HG02870 (cell line): ENCODE results near the gene CHAT.
"Not testable (repeated sequence)": the region's sequence is repeated elsewhere in the genome, so short reads cannot be mapped to it uniquely, and the experiment has no call there.

Experiments
- ATAC-seq: cut with Tn5 transposase; IDR thresholded peaks from one replicate; pipeline ENCODE4 v1.9.1; 2021; ENCODE audit warnings: mild to moderate bottlenecking, moderate library complexity; ENCODE audit not compliant: unreplicated experiment

The CHAT gene

DNA sequence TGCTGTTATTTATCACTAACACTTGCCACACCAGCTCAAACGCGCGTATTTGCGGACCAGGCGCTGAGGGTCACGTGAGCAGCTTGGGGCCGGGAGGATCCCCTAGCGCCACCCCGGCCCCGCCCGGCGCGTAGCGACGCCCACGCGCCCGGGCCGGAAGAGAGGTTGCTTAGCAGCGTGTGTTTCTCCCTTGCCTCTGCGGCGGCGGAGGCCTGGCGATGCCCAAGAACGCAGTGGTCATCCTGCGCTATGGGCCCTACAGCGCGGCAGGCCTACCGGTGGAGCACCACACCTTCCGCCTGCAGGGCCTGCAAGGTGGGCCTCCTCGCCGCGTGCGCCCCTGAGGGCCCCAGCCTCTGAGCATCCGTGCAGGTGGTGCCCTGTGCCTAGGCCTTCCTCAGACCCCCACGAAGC is 65.7 kb downstream of the CHAT start, which contains the start of gene C10orf53:
C10orf53 (plus strand) TSS at position 172 of the 414 bp plus-strand sequence; CDS start at position 219, 47 bp downstream.
- ATAC-seq: no peak

- ATAC-seq: not testable (repeated sequence)
These were observed 68.6 kb downstream of the CHAT start for GRCh38 chr10:49682449-49682848.

GRCh38 chr10:49682879-49683278 is 69.0 kb downstream of the CHAT start:
- no peak for ATAC-seq

DNA sequence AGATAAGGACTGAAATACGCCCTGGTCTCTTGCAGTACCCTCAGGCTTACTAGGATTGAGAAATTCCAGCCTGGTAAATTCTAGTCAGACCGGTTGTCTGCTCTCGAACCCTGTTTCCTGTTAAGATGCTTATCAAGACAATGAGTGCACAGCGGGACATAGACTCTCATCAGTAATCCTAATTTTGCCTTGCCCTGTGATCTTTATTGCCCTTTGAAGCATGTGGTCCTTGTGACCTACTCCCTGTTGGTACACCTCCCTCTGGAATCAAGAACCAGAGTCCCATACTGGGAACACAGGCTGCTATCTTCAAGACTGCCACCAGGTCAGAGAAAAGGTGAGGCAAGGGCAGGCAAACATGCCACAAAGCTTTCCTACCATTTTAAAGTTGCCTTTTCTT is 72.8 kb downstream of the CHAT start:
- ATAC-seq: no peak

- ATAC-seq: no peak
These were observed 74.5 kb downstream of the CHAT start for GRCh38 chr10:49688261-49688846.

DNA sequence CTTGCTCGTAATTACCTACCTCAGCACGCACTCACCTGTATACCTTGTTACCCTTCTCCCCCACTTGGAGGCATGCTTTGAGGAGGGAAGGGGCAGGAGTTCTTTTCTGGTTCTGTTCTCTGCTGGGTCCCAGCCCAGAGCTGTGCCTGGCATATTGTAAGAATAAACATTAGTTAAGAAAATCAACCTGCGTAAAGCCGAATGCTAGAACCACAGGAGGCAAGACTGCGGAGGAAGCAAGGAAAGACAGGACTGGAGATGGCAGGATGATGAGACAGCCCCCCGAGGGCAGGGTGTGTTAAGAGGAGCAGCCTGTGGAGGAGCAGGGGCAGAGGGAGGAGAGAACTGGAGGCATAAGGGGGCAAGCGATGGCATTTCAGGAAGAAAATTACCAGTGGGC is 75.1 kb downstream of the CHAT start:
- no peak for ATAC-seq

DNA sequence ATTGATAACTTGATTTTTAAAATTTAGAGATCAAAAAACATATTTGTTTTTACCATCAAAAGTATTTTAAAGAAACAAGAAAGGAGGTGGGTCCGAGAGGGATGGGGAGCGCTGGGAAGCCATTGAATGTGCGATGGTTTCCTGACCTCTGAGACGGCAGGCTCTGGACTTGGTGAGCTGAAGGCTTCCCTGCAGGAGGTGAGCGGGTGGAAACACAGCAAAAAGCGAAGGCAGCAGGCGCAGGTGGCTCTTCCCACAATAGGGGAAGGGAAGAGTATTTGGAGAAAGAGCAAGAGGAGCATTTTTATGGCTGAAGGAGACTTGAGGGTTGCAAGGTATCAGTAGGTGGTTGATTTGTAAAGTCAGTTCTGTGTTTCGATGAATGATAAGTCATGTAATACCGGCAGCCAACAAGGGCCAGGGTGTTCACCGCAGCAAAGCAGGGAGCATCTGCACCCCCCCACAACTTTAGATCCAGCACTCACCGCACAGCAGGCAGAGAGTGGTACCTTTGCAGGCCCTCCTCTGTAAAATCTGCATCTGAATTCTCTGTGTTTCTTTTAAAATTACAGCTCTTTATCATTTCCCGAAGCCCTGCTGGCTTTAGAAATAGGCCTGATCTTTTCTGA is 76.2 kb downstream of the CHAT start:
- ATAC-seq: no peak

DNA sequence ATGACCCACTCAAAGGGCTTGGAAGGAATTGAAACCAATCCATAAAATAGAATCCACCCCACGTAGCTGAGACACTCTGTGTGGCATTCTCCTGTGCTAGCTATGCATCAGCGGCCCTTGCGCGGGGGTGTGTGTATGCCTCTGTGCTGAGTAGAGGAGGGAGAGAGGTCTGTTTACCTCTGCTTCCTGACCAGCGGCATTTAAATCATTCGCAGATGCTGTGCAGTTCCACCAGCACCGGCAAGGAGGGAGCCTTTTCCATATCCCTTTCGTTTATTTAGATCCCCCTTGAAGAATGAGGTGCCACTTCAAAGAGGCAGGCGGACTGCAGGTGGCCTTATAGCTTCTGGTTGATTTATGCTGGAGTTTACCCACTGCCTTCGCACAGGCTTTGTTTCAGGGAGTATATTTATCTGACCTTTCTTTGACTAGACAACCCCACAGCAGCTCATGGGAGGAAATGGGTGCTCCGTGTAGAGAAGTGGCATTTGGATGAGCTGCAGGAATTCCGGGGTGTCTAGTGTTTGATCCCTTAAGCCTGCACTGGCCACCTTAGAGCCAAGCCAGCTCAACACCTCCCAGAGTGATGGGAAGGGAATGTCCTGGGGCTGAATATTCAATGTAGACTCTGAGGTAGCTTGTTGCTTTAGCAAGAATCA is 77.0 kb downstream of the CHAT start:
- ATAC-seq: no peak

GRCh38 chr10:49691588-49691987 is 77.8 kb downstream of the CHAT start:
- no peak for ATAC-seq

- no peak for ATAC-seq
These were observed 80.6 kb downstream of the CHAT start for GRCh38 chr10:49694466-49694865.

- no peak for ATAC-seq
These were observed 82.5 kb downstream of the CHAT start for GRCh38 chr10:49696311-49696710.

DNA sequence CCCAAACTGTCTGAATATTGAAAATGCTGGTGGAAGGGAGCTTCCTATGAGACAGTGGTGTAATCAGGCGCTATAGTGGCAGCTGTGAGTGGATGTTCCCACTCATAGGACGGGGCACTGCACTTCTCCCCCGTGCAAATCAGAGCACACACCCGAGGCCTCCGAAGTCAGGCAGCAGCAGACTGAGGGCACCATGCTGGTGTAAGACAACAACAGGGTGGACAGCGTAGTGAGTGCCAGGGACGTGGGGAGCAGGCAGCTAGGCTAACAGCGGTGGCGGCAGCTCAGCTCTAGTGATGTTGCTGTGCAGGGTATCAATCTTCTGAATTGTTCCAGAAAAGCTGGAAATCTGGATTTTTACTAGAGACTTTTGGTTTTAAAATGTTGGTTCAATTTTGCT is 84.8 kb downstream of the CHAT start:
- no peak for ATAC-seq

- no peak for ATAC-seq
These were observed 86.4 kb downstream of the CHAT start for GRCh38 chr10:49700211-49700610.

DNA sequence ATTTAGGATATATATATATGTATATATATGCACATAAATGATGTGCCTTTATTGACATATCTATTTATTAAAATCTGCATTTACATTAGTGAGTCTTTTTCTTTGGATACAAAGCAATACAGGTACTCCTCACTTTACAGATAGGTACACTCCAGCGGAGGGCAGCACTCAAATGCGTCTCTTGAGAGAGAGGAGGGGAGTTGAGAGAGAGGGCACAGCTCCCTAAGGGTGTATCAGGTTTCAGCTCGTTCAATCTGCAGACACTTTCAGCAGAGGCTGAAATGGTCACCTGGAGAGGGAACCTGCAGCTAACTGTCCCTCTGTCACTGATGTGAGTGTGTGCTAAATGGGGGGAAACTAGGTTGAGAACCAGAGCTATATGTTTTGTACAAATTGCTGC is 87.2 kb downstream of the CHAT start:
- ATAC-seq: no peak

DNA sequence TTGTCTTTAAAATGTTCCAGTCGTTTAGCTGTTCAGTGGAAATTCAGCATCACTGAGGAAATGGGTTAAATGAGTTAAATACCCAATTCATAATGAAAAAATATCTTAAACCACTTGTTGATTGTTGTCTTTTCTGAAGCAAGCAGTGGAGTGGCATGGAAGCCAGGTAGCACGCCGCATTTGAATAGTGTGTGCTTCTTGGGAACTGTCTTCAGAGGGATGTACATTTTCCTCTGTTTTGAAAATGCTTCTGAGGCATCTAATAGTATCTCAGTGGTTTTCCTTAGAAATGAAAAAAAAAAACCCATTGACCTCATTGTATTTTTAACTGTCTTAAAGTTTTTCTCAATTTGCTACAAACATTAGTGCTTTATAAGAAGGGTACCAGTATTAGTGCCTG is 93.7 kb downstream of the CHAT start:
- no peak for ATAC-seq

GRCh38 chr10:49709934-49710333 is 96.1 kb downstream of the CHAT start:
- ATAC-seq: no peak

- no peak for ATAC-seq
These were observed 97.1 kb downstream of the CHAT start for GRCh38 chr10:49710966-49711365.

DNA sequence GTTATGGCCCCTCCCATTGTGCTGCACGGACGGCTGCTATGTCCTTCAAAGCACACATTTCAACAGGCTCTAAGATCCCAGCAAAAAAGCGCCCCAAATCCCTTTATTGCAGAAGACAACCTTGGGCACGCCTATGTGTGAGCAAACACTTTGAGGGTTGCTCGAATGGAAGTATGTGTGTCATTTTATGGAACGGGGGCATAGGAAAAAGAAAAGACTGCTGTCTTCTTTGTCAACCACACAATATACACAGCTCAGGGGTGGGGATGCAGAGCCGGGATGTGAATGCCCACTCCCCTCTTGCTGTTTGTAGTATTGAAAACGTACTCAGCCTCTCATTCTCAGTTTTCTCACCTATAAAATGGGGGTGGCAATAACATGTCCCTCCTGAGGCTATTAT is 97.6 kb downstream of the CHAT start:
- ATAC-seq: no peak

DNA sequence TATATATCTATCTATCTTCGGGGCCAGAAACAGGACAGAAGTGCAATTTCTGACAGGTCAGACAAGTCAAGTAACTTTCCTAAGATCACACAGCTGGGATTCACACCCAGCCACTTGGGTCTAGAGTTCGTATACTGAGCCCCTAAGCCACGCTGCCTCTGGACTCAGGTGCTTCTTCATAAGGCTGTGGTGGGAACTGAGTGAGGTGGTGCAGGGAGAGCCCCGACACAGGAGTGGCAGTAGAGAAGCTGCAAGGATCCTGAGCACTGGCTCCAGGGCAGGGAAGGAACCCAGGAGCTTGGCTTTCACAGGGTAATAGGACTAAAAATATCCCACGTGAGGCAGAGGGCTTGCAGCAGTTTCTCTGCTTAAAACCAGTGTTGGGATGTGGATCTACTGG is 99.4 kb downstream of the CHAT start:
- ATAC-seq: no peak
